HEK293 (cell line): ENCODE results near the gene TNMD.

Source experiments
- ATF2 ChIP-seq: fragments of 450-650 bp; formaldehyde crosslinking; IDR thresholded peaks from 2 replicates; pipeline ENCODE4 v1.5.1; 2016; ENCODE audit warnings: missing biosample characterization, missing genetic modification characterization, low read depth
- CTCF ChIP-seq: fragments of 450-650 bp; formaldehyde crosslinking; IDR thresholded peaks from 2 replicates; pipeline ENCODE4 v1.5.1; 2016; ENCODE audit warnings: missing biosample characterization, missing genetic modification characterization
- GFI1B ChIP-seq: fragments of 450-650 bp; formaldehyde crosslinking; IDR thresholded peaks from 2 replicates; pipeline ENCODE4 v1.5.1; 2016; ENCODE audit warnings: missing biosample characterization, missing genetic modification characterization
- MEIS1 ChIP-seq: sonication (generic); formaldehyde crosslinking; IDR thresholded peaks from 2 replicates; pipeline ENCODE4 v1.8.1; 2022; ENCODE audit warnings: missing genetic modification reagents, mild to moderate bottlenecking, borderline replicate concordance
- ZBTB10 ChIP-seq: fragments of 450-650 bp; formaldehyde crosslinking; IDR thresholded peaks from 2 replicates; pipeline ENCODE4 v1.5.1; 2016; ENCODE audit warnings: missing biosample characterization, missing genetic modification characterization
- ZBTB11 ChIP-seq: fragments of 450-650 bp; formaldehyde crosslinking; conservative IDR thresholded peaks from 2 replicates; pipeline ENCODE4 v1.5.1; 2016; ENCODE audit warnings: low read depth, missing biosample characterization, missing genetic modification characterization
- ZBTB8A ChIP-seq: fragments of 450-650 bp; formaldehyde crosslinking; IDR thresholded peaks from 2 replicates; pipeline ENCODE4 v1.5.1; 2016; ENCODE audit warnings: missing biosample characterization, missing genetic modification characterization
- ZNF121 ChIP-seq: fragments of 450-650 bp; formaldehyde crosslinking; IDR thresholded peaks from 2 replicates; pipeline ENCODE4 v1.5.1; 2016; ENCODE audit warnings: missing biosample characterization, missing genetic modification characterization
- ZNF549 ChIP-seq: fragments of 450-650 bp; IDR thresholded peaks from 2 replicates; pipeline ENCODE4 v1.5.1; 2018; ENCODE audit warnings: missing biosample characterization, missing genetic modification characterization, mild to moderate bottlenecking, inconsistent platforms, moderate library complexity
- ZNF560 ChIP-seq: fragments of 450-650 bp; formaldehyde crosslinking; IDR thresholded peaks from 2 replicates; pipeline ENCODE4 v1.5.1; 2017; ENCODE audit warnings: missing biosample characterization, missing genetic modification characterization, borderline replicate concordance
- ZNF600 ChIP-seq: fragments of 450-650 bp; formaldehyde crosslinking; IDR thresholded peaks from 2 replicates; pipeline ENCODE4 v1.5.1; 2016; ENCODE audit warnings: missing biosample characterization, missing genetic modification characterization
- TF ChIP-seq, protein P1 (sequence below): fragments of 450-650 bp; formaldehyde crosslinking; IDR thresholded peaks from 2 replicates; pipeline ENCODE4 v1.5.1; 2016; ENCODE audit warnings: missing biosample characterization, missing genetic modification characterization, low read depth
- TF ChIP-seq, protein P2 (sequence below): fragments of 450-650 bp; formaldehyde crosslinking; IDR thresholded peaks from 2 replicates; pipeline ENCODE4 v1.5.1; 2016; ENCODE audit warnings: missing biosample characterization, missing genetic modification characterization
- TF ChIP-seq, protein P3 (sequence below): IDR thresholded peaks from 2 replicates; pipeline ENCODE4 v1.6.1; 2011; ENCODE audit warnings: mild to moderate bottlenecking, low read depth, low read length, borderline replicate concordance

DNA sequence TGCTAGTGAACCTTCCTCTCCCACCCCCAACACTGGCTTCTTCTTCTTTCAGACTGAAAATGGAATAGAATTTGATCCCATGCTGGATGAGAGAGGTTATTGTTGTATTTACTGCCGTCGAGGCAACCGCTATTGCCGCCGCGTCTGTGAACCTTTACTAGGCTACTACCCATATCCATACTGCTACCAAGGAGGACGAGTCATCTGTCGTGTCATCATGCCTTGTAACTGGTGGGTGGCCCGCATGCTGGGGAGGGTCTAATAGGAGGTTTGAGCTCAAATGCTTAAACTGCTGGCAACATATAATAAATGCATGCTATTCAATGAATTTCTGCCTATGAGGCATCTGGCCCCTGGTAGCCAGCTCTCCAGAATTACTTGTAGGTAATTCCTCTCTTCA lies 14.7 kb downstream of the TNMD start:
- no peak for TF ChIP-seq ZNF600 (tag by site-specific recombination)
- no peak for TF ChIP-seq ZBTB11 (tag by site-specific recombination)
- TF ChIP-seq GFI1B (tag by site-specific recombination): no peak
- no peak for TF ChIP-seq CTCF
- no peak for TF ChIP-seq ZBTB10
- TF ChIP-seq ZNF121: no peak
- TF ChIP-seq ZNF560: no peak
- TF ChIP-seq, protein P1, sequence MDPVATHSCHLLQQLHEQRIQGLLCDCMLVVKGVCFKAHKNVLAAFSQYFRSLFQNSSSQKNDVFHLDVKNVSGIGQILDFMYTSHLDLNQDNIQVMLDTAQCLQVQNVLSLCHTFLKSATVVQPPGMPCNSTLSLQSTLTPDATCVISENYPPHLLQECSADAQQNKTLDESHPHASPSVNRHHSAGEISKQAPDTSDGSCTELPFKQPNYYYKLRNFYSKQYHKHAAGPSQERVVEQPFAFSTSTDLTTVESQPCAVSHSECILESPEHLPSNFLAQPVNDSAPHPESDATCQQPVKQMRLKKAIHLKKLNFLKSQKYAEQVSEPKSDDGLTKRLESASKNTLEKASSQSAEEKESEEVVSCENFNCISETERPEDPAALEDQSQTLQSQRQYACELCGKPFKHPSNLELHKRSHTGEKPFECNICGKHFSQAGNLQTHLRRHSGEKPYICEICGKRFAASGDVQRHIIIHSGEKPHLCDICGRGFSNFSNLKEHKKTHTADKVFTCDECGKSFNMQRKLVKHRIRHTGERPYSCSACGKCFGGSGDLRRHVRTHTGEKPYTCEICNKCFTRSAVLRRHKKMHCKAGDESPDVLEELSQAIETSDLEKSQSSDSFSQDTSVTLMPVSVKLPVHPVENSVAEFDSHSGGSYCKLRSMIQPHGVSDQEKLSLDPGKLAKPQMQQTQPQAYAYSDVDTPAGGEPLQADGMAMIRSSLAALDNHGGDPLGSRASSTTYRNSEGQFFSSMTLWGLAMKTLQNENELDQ: no peak
- TF ChIP-seq ZNF549: no peak
- TF ChIP-seq ATF2: no peak
- TF ChIP-seq, protein P2, sequence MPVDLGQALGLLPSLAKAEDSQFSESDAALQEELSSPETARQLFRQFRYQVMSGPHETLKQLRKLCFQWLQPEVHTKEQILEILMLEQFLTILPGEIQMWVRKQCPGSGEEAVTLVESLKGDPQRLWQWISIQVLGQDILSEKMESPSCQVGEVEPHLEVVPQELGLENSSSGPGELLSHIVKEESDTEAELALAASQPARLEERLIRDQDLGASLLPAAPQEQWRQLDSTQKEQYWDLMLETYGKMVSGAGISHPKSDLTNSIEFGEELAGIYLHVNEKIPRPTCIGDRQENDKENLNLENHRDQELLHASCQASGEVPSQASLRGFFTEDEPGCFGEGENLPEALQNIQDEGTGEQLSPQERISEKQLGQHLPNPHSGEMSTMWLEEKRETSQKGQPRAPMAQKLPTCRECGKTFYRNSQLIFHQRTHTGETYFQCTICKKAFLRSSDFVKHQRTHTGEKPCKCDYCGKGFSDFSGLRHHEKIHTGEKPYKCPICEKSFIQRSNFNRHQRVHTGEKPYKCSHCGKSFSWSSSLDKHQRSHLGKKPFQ (tag by site-specific recombination): no peak
- TF ChIP-seq ZBTB8A: no peak
- TF ChIP-seq, protein P3, sequence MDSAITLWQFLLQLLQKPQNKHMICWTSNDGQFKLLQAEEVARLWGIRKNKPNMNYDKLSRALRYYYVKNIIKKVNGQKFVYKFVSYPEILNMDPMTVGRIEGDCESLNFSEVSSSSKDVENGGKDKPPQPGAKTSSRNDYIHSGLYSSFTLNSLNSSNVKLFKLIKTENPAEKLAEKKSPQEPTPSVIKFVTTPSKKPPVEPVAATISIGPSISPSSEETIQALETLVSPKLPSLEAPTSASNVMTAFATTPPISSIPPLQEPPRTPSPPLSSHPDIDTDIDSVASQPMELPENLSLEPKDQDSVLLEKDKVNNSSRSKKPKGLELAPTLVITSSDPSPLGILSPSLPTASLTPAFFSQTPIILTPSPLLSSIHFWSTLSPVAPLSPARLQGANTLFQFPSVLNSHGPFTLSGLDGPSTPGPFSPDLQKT: no peak
- TF ChIP-seq MEIS1 (CRISPR knock-in tag): no peak
